Calu3 (cell line): Measurements from ENCODE around the gene PLEKHJ1. TPM values are rescaled to one million over a fixed set of nuclear protein-coding genes. Genes with fewer than 3 reads are reported as not detected.

Experiments used
- BruUV-seq: library from RNA; stranded (reverse); fragments of 400-500 nt; replicated peaks from 2 replicates; lab custom pipeline; 2021; lab: Mats Ljungman, UMichigan
- CTCF ChIA-PET: fragments of 300-600 bp; sonication (Branson Sonifier 250); formaldehyde crosslinking; loops from one replicate; lab custom pipeline; 2022; ENCODE audit warnings: antibody characterized with exemption; lab: Charles Lee
- DNase-seq: peaks from one replicate; pipeline ENCODE4 v3.0.0; 2022
- H3K27ac Mint-ChIP-seq: one replicate; pipeline ENCODE4 v1.8.0; 2022; ENCODE audit warnings: mixed read lengths; ENCODE audit not compliant: unreplicated experiment
- H3K27me3 Mint-ChIP-seq: one replicate; pipeline ENCODE4 v1.8.0; 2022; ENCODE audit warnings: mixed read lengths; ENCODE audit not compliant: unreplicated experiment
- H3K36me3 Mint-ChIP-seq: one replicate; pipeline ENCODE4 v1.8.0; 2022; ENCODE audit warnings: mild to moderate bottlenecking, moderate library complexity, mixed read lengths; ENCODE audit not compliant: insufficient read depth, unreplicated experiment
- H3K4me1 Mint-ChIP-seq: one replicate; pipeline ENCODE4 v1.8.0; 2022; ENCODE audit warnings: mild to moderate bottlenecking, low read depth, mixed read lengths; ENCODE audit not compliant: unreplicated experiment
- H3K4me3 Mint-ChIP-seq: one replicate; pipeline ENCODE4 v1.8.0; 2022; ENCODE audit warnings: mild to moderate bottlenecking, low read depth, moderate library complexity, mixed read lengths; ENCODE audit not compliant: unreplicated experiment
- H3K9me3 Mint-ChIP-seq: one replicate; pipeline ENCODE4 v1.8.0; 2022; ENCODE audit warnings: low read depth, mixed read lengths; ENCODE audit not compliant: unreplicated experiment
- intact Hi-C: fragments of 100-400 bp; cut with micrococcal nuclease; formaldehyde crosslinking; loops from one replicate; pipeline ENCODE4 v1.10.0; 2022; ENCODE audit not compliant: unreplicated experiment
- total RNA-seq: library from RNA; stranded (reverse); gene quantifications from 2 replicates; pipeline ENCODE4 v1.2.3, GENCODE V29; 2022
- TF ChIP-seq, protein P1 (sequence below): fragments of 200-600 bp; IDR thresholded peaks from one replicate; pipeline ENCODE4 v1.8.0; 2022; ENCODE audit warnings: antibody characterized with exemption; ENCODE audit not compliant: unreplicated experiment

The PLEKHJ1 gene
- total RNA-seq, 1 experiment from 2014 or later = 38.7 TPM

GRCh38 chr19:2214251-2214650, 21.9 kb downstream of the PLEKHJ1 start:
- Mint-ChIP-seq H3K4me3 (no peak overlapping the region), H3K27ac (no peak overlapping the region), H3K4me1 (no peaks in the 10 kb centered on the region), H3K36me3 (peaks cover 47% of the 10 kb centered on the region), H3K27me3 (no peaks in the 10 kb centered on the region), H3K9me3 (no peaks in the 10 kb centered on the region)
- intact Hi-C loops = no loop called here
- TF ChIP-seq, protein P1, sequence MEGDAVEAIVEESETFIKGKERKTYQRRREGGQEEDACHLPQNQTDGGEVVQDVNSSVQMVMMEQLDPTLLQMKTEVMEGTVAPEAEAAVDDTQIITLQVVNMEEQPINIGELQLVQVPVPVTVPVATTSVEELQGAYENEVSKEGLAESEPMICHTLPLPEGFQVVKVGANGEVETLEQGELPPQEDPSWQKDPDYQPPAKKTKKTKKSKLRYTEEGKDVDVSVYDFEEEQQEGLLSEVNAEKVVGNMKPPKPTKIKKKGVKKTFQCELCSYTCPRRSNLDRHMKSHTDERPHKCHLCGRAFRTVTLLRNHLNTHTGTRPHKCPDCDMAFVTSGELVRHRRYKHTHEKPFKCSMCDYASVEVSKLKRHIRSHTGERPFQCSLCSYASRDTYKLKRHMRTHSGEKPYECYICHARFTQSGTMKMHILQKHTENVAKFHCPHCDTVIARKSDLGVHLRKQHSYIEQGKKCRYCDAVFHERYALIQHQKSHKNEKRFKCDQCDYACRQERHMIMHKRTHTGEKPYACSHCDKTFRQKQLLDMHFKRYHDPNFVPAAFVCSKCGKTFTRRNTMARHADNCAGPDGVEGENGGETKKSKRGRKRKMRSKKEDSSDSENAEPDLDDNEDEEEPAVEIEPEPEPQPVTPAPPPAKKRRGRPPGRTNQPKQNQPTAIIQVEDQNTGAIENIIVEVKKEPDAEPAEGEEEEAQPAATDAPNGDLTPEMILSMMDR = no peak
- no TSS peak for BruUV-seq
- no peak for DNase-seq
- CTCF ChIA-PET = interaction anchor here (0.7 to 1.5 kb wide), 2 partner anchors 58 to 329 kb away, joined by 5 read pairs; partner anchors contain the start of gene ABHD17A

GRCh38 chr19:2213799-2214198, 22.3 kb downstream of the PLEKHJ1 start:
- Mint-ChIP-seq H3K9me3 (no peaks in the 10 kb centered on the region), H3K4me3 (no peak overlapping the region), H3K36me3 (peaks cover 47% of the 10 kb centered on the region), H3K4me1 (no peaks in the 10 kb centered on the region), H3K27ac (no peak overlapping the region), H3K27me3 (no peaks in the 10 kb centered on the region)
- BruUV-seq = no TSS peak
- intact Hi-C loops = no loop called here
- CTCF ChIA-PET = interaction anchor here (0.5 to 1.5 kb wide), 3 partner anchors 58 to 621 kb away, joined by 4 to 5 read pairs (median 5); partner anchors contain the start of genes ABHD17A and MBD3
- TF ChIP-seq, protein P1 = no peak
- no peak for DNase-seq

DNA sequence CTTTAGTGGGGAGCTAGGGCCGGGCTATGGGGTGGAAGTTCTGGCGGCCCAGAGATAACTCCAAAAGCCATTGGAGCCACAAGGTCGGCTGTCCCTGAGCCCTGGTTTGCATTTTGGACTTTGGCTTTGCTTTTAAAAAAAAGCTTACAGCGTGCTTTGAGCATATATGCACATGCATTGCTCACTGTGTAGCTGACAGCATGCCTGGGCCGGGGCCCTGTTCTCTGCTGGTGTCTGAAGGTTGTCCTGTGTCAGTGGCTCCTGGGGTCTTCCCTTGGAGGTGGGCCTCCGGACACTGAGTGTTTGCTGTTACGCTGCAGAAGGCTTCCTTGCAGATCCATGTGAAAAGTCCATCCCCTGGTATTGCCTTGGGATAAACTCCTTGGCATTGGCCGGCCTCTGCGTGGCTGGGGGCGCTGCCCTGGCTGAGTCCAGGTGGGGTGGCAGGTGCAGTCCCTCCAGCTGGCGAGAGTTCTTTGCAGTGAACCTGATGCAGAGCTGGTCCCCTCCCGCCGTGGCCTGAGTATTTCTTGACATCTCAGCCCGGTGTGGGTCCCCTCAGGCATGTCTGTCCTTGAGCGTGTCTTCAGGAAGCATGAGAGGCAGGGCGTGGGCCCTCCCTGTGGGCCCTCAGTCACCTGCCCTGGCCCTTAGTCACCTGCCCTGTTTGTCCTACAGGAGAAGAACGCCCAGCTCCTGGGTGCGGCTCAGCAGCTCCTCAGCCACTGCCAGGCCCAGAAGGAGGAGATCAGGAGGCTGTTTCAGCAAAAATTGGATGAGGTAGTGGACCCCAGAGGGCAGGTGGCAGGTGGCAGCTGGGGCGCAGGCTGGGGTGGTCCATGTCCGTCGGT, 23.0 kb downstream of the PLEKHJ1 start:
- Mint-ChIP-seq H3K27ac (no peak overlapping the region), H3K4me3 (no peak overlapping the region), H3K36me3 (peaks cover 47% of the 10 kb centered on the region), H3K9me3 (no peaks in the 10 kb centered on the region), H3K4me1 (no peaks in the 10 kb centered on the region), H3K27me3 (no peaks in the 10 kb centered on the region)
- TF ChIP-seq, protein P1 = no peak
- intact Hi-C loops = no loop called here
- DNase-seq = no peak
- CTCF ChIA-PET = interaction anchor here (0.5 to 1.5 kb wide), 2 partner anchors 57 to 620 kb away, joined by 4 to 5 read pairs; partner anchors contain the start of gene MBD3
- BruUV-seq = no TSS peak

DNA sequence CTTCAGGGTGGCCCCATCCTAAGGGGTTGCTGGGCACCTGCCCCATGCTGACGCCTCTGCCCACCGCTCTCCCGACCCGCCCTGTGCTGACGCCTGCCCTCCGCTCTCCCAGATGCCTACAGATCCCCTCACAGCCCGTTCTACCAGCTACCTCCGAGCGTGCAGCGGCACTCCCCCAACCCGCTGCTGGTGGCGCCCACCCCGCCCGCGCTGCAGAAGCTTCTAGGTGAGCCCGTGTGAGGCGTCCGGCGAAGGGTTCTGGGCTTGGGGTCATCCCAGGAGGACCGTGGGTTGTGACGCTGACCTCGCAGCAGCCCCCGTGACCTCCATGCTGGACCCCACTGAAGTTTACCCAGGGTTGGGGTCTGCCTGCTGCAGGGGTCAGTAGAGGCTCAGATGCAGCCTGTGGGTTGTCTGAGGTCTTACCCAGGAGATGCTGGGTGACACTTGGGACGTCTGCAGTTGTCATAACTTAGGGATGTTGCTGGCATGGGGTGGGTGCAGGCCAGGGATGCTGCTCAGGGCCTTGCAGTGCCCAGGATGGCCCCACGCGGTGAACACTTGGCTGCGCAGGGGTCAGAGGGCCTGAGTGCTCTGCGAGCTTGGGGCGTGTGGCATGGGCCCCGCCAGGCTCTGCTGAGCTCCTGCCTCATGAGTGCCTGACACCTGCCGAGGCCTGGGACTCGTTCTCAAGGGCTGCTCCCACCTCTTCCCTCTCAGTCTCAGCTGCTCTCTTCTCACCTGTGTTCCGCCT, 25.0 kb downstream of the PLEKHJ1 start:
- no peaks in the 10 kb centered on the region for H3K27me3 Mint-ChIP-seq
- no peaks in the 10 kb centered on the region for H3K9me3 Mint-ChIP-seq
- CTCF ChIA-PET = no interaction called here
- intact Hi-C loops = no loop called here
- DNase-seq = no peak
- BruUV-seq = no TSS peak
- H3K36me3 Mint-ChIP-seq = peaks cover 35% of the 10 kb centered on the region
- TF ChIP-seq, protein P1 = no peak
- no peak overlapping the region for H3K27ac Mint-ChIP-seq
- H3K4me3 Mint-ChIP-seq = no peak overlapping the region
- no peaks in the 10 kb centered on the region for H3K4me1 Mint-ChIP-seq
